Smooth muscle cell (in vitro differentiated cells): ENCODE results near the gene RGS6. TPM values are rescaled to one million over a fixed set of nuclear protein-coding genes. Genes with fewer than 3 reads are reported as not detected.
A peak's percentile ranks its signal among the peaks of the same experiment; 100 is the strongest.

Source experiments
- DNase-seq: peaks from one replicate; lab custom pipeline; 2025; ENCODE audit not compliant: unreplicated experiment; lab: John Stamatoyannopoulos, UW
- H2AFZ ChIP-seq: fragments of 200-600 bp; sonication (generic); 2 replicates; pipeline ENCODE4 v1.6.0; 2016; ENCODE audit warnings: antibody characterized with exemption, low read depth, mild to moderate bottlenecking
- H3F3A ChIP-seq: fragments of 200-600 bp; sonication (generic); 2 replicates; pipeline ENCODE4 v1.6.0; 2017; ENCODE audit warnings: antibody characterized with exemption, low read depth
- H3K27ac ChIP-seq: fragments of 200-600 bp; sonication (generic); 2 replicates; pipeline ENCODE4 v1.5.1; 2016; ENCODE audit warnings: low read depth, mild to moderate bottlenecking
- H3K27me3 ChIP-seq: fragments of 200-600 bp; sonication (generic); 2 replicates; pipeline ENCODE4 v1.6.1; 2016; ENCODE audit warnings: low read depth, mild to moderate bottlenecking
- H3K36me3 ChIP-seq: fragments of 200-600 bp; sonication (generic); 2 replicates; pipeline ENCODE4 v1.5.1; 2016; ENCODE audit warnings: low read depth
- H3K4me1 ChIP-seq: fragments of 200-600 bp; sonication (generic); 2 replicates; pipeline ENCODE4 v1.5.1; 2016; ENCODE audit warnings: low read depth
- H3K4me2 ChIP-seq: fragments of 200-600 bp; sonication (generic); 2 replicates; pipeline ENCODE4 v1.6.0; 2016; ENCODE audit warnings: mild to moderate bottlenecking
- H3K4me3 ChIP-seq: fragments of 200-600 bp; sonication (generic); 2 replicates; pipeline ENCODE4 v1.5.1; 2016; ENCODE audit warnings: mild to moderate bottlenecking
- H3K79me2 ChIP-seq: fragments of 200-600 bp; sonication (generic); 2 replicates; pipeline ENCODE4 v1.6.0; 2016; ENCODE audit warnings: low read depth, mild to moderate bottlenecking
- H3K9ac ChIP-seq: fragments of 200-600 bp; sonication (generic); 2 replicates; pipeline ENCODE4 v1.6.0; 2016; ENCODE audit warnings: low read depth
- H3K9me3 ChIP-seq: fragments of 200-600 bp; sonication (generic); replicated peaks from 2 replicates; pipeline ENCODE4 v1.5.1; 2016; ENCODE audit warnings: low read depth
- H4K20me1 ChIP-seq: fragments of 200-600 bp; sonication (generic); 2 replicates; pipeline ENCODE4 v1.6.0; 2016; ENCODE audit warnings: low read depth
- WGBS: methylation state at CpG from one replicate; pipeline ENCODE4 v1.1.7; 2016; ENCODE audit warnings: low lambda C conversion rate; 5-methylcytosine and 5-hydroxymethylcytosine counted together
- polyA plus RNA-seq: library from polyadenylated mRNA; unstranded; fragments of >200 nt; fragmentation: Nextera tagmentation; extraction: Ambion mirVana; gene quantifications from 2 replicates; pipeline ENCODE4 v1.2.1, GENCODE V29; 2016
- total RNA-seq: library from RNA; depleted of rRNA; stranded (reverse); fragments of >200 nt; gene quantifications from 2 replicates; pipeline ENCODE4 v1.2.3, GENCODE V29; 2014
- TF ChIP-seq, protein P1 (sequence below): fragments of 200-600 bp; sonication (generic); IDR thresholded peaks from 2 replicates; pipeline ENCODE4 v1.5.1; 2017; ENCODE audit warnings: borderline replicate concordance, mild to moderate bottlenecking, antibody characterized with exemption; ENCODE audit not compliant: insufficient read depth, poor library complexity, severe bottlenecking

RGS6 gene
- total and polyA plus RNA-seq, 2 experiments from 2014 or later: 0.40 TPM; not detected in 1

DNA sequence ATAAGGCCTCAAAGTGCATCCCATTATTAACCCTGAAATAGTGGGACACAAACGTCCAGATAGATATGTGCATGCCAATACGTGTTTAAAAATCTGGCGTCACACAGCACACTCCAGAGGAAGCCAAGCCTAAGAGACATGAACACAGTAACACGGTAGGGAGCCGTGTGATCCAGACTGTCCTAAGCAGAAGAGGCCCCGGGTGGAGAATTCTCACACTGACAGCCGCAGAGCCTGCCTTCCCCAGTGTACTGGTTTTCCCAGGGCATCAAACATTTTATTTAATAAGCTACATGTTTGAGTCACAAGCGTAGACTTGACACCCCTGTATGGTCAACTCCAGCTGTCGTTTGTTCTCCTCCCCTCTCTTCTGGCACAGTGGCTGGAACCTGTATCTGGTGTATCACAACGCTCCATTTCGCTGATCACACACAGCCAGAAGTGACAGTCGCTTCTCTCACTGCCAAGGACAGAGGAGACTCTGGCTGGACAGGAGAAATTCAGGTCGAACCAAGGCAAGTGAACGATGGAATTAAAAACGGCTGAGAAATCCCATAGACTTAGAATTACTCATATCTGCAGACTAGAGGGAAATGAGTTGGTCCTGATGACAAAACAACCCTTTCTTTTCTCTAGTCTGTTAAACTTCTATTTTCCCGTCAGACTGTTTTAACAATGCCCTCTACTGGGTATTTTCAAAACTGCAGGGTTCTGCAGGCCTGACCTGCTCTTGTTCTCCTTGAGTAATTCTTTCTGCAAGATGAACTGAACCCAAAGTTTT lies 359.9 kb downstream of the RGS6 start:
- H3K9ac ChIP-seq: no peak overlapping the region
- no peaks in the 10 kb centered on the region for H3K36me3 ChIP-seq
- no peaks in the 10 kb centered on the region for H3F3A ChIP-seq
- H3K4me3 ChIP-seq: no peak overlapping the region
- H3K9me3 ChIP-seq: no peaks in the 10 kb centered on the region
- 67% methylated on average over 16 of the region's 16 CpGs for WGBS
- no peaks in the 10 kb centered on the region for H3K79me2 ChIP-seq
- H3K4me2 ChIP-seq: no peak overlapping the region
- no peak overlapping the region for H2AFZ ChIP-seq
- no peaks in the 10 kb centered on the region for H3K27me3 ChIP-seq
- H4K20me1 ChIP-seq: no peaks in the 10 kb centered on the region
- H3K27ac ChIP-seq: no peak overlapping the region
- H3K4me1 ChIP-seq: no peaks in the 10 kb centered on the region
- DNase-seq: no peak
- TF ChIP-seq, protein P1, sequence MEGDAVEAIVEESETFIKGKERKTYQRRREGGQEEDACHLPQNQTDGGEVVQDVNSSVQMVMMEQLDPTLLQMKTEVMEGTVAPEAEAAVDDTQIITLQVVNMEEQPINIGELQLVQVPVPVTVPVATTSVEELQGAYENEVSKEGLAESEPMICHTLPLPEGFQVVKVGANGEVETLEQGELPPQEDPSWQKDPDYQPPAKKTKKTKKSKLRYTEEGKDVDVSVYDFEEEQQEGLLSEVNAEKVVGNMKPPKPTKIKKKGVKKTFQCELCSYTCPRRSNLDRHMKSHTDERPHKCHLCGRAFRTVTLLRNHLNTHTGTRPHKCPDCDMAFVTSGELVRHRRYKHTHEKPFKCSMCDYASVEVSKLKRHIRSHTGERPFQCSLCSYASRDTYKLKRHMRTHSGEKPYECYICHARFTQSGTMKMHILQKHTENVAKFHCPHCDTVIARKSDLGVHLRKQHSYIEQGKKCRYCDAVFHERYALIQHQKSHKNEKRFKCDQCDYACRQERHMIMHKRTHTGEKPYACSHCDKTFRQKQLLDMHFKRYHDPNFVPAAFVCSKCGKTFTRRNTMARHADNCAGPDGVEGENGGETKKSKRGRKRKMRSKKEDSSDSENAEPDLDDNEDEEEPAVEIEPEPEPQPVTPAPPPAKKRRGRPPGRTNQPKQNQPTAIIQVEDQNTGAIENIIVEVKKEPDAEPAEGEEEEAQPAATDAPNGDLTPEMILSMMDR: peak; percentile 78

DNA sequence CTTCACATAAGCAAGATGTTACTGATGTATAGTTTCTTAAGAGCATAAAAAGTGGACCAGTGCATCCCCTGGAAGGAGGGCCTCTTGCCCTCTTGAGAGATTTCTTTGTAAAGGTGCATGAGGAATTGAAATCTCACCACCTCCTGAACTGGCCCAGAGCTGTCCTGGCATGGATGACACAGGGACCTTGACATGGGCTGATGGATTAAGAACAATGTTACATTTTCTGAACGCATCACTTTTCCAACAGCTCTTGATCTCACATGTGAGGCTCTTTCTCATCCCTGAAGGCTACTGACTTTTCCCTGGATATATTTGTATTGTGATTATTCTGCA lies 360.4 kb downstream of the RGS6 start:
- H3K9ac ChIP-seq: no peak overlapping the region
- no peaks in the 10 kb centered on the region for H3K36me3 ChIP-seq
- H3K9me3 ChIP-seq: no peaks in the 10 kb centered on the region
- no peaks in the 10 kb centered on the region for H3K79me2 ChIP-seq
- no peaks in the 10 kb centered on the region for H3K27me3 ChIP-seq
- H3K27ac ChIP-seq: no peak overlapping the region
- no peaks in the 10 kb centered on the region for H4K20me1 ChIP-seq
- no peak for DNase-seq
- no peaks in the 10 kb centered on the region for H3K4me1 ChIP-seq
- H3K4me2 ChIP-seq: no peak overlapping the region
- WGBS: 60% methylated on average over 1 of the region's 1 CpG
- no peak overlapping the region for H3K4me3 ChIP-seq
- TF ChIP-seq, protein P1: no peak
- no peaks in the 10 kb centered on the region for H3F3A ChIP-seq
- no peak overlapping the region for H2AFZ ChIP-seq

DNA sequence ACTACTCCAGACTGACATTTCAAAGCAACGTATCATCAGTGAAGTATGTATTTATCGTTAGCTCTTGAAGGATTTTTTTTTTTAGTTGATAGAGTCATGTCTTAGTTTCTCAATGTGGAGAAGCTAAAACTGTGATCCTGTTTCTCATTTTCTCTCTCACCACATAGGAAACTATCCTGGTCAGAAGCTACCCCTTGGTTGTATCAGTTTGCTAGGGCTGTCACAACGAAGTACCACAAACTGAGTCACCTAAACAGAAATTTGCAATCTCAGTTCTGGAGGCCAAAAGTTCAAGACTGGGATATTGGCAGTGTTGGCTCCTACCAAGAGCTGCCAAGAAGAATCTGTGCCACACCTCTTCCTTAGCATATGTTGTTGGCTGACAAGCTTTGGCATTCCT lies 369.1 kb downstream of the RGS6 start:
- H3K4me3 ChIP-seq: no peak overlapping the region
- H3K36me3 ChIP-seq: no peaks in the 10 kb centered on the region
- H3K79me2 ChIP-seq: no peaks in the 10 kb centered on the region
- H3K27me3 ChIP-seq: no peaks in the 10 kb centered on the region
- no peaks in the 10 kb centered on the region for H3K9me3 ChIP-seq
- WGBS: 77% methylated on average over 3 of the region's 3 CpGs
- no peak overlapping the region for H3K9ac ChIP-seq
- no peak overlapping the region for H2AFZ ChIP-seq
- TF ChIP-seq, protein P1: no peak
- H3K4me2 ChIP-seq: no peak overlapping the region
- no peaks in the 10 kb centered on the region for H3K4me1 ChIP-seq
- no peaks in the 10 kb centered on the region for H3F3A ChIP-seq
- no peak for DNase-seq
- H4K20me1 ChIP-seq: no peaks in the 10 kb centered on the region
- H3K27ac ChIP-seq: no peak overlapping the region

DNA sequence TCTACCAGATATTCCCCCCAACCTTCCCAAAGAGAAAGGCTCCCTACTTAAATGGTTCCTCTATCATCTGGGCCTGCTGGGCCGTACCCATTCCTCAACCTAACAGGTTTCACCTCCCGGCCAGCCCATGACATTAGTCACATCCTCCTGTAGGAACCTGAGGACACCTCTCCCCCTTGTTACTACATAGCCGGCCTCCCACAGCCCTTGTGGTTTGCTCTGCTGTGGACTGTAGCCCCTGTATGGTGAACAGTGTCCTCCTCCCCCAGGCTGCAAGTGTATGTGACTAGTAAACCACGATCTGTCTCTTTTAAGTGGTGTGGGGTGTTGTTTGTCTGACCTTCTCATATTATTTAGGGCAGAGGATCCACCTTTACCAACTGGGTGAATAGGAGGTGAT lies 371.7 kb downstream of the RGS6 start:
- no peaks in the 10 kb centered on the region for H3K4me1 ChIP-seq
- no peak overlapping the region for H3K27ac ChIP-seq
- no peak overlapping the region for H3K9ac ChIP-seq
- DNase-seq: no peak
- H3K4me2 ChIP-seq: no peak overlapping the region
- H3K4me3 ChIP-seq: no peak overlapping the region
- H3K9me3 ChIP-seq: no peaks in the 10 kb centered on the region
- H3K27me3 ChIP-seq: no peaks in the 10 kb centered on the region
- 90% methylated on average over 4 of the region's 4 CpGs for WGBS
- no peaks in the 10 kb centered on the region for H3F3A ChIP-seq
- H3K36me3 ChIP-seq: no peaks in the 10 kb centered on the region
- H2AFZ ChIP-seq: no peak overlapping the region
- no peaks in the 10 kb centered on the region for H3K79me2 ChIP-seq
- TF ChIP-seq, protein P1: no peak
- H4K20me1 ChIP-seq: no peaks in the 10 kb centered on the region
